Measurements from ENCODE around the gene TBC1D22A. TPM values are rescaled to one million over a fixed set of nuclear protein-coding genes. Genes with fewer than 3 reads are reported as not detected.

The TBC1D22A gene
- total RNA-seq, 1 experiment from 2014 or later: 27.6 TPM

GRCh38 chr22:46869831-46870441 lies 107.5 kb downstream of the TBC1D22A start:
- Mint-ChIP-seq H3K27ac (ENCODE audit: unreplicated experiment) (no peak overlapping the region), H3K4me3 (ENCODE audit: low read depth, unreplicated experiment) (no peak overlapping the region), H3K36me3 (ENCODE audit: insufficient read depth, unreplicated experiment) (peaks cover 3% of the 10 kb centered on the region), H3K9me3 (ENCODE audit: low read depth, unreplicated experiment) (peaks cover 3% of the 10 kb centered on the region), H3K27me3 (ENCODE audit: unreplicated experiment) (no peaks in the 10 kb centered on the region), H3K4me1 (ENCODE audit: low read depth, unreplicated experiment) (no peaks in the 10 kb centered on the region)
- intact Hi-C loops (cut with micrococcal nuclease; ENCODE audit: unreplicated experiment): no loop called here
- TF ChIP-seq, protein P1, sequence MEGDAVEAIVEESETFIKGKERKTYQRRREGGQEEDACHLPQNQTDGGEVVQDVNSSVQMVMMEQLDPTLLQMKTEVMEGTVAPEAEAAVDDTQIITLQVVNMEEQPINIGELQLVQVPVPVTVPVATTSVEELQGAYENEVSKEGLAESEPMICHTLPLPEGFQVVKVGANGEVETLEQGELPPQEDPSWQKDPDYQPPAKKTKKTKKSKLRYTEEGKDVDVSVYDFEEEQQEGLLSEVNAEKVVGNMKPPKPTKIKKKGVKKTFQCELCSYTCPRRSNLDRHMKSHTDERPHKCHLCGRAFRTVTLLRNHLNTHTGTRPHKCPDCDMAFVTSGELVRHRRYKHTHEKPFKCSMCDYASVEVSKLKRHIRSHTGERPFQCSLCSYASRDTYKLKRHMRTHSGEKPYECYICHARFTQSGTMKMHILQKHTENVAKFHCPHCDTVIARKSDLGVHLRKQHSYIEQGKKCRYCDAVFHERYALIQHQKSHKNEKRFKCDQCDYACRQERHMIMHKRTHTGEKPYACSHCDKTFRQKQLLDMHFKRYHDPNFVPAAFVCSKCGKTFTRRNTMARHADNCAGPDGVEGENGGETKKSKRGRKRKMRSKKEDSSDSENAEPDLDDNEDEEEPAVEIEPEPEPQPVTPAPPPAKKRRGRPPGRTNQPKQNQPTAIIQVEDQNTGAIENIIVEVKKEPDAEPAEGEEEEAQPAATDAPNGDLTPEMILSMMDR (IDR thresholded peaks at IDR 0.05; ENCODE audit: unreplicated experiment): no peak
- DNase-seq: no peak
- BruUV-seq (replicated peaks): no TSS peak
- CTCF ChIA-PET: no interaction called here

GRCh38 chr22:46871826-46872225 lies 109.4 kb downstream of the TBC1D22A start:
- intact Hi-C loops (cut with micrococcal nuclease; ENCODE audit: unreplicated experiment): no loop called here

GRCh38 chr22:46875089-46875488 lies 112.6 kb downstream of the TBC1D22A start:
- DNase-seq: no peak
- Mint-ChIP-seq H3K9me3 (ENCODE audit: low read depth, unreplicated experiment) (peaks cover 3% of the 10 kb centered on the region), H3K27ac (ENCODE audit: unreplicated experiment) (no peak overlapping the region), H3K27me3 (ENCODE audit: unreplicated experiment) (no peaks in the 10 kb centered on the region), H3K36me3 (ENCODE audit: insufficient read depth, unreplicated experiment) (no peaks in the 10 kb centered on the region), H3K4me1 (ENCODE audit: low read depth, unreplicated experiment) (no peaks in the 10 kb centered on the region), H3K4me3 (ENCODE audit: low read depth, unreplicated experiment) (no peak overlapping the region)
- intact Hi-C loops (cut with micrococcal nuclease; ENCODE audit: unreplicated experiment): no loop called here
- CTCF ChIA-PET: no interaction called here
- TF ChIP-seq, protein P1 (IDR thresholded peaks at IDR 0.05; ENCODE audit: unreplicated experiment): no peak
- no TSS peak for BruUV-seq (replicated peaks)

More at GRCh38 chr22:46871826-46872225, 109.4 kb downstream of the TBC1D22A start:
- Mint-ChIP-seq H3K27me3 (ENCODE audit: unreplicated experiment) (no peaks in the 10 kb centered on the region), H3K4me1 (ENCODE audit: low read depth, unreplicated experiment) (no peaks in the 10 kb centered on the region), H3K9me3 (ENCODE audit: low read depth, unreplicated experiment) (peaks cover 3% of the 10 kb centered on the region), H3K4me3 (ENCODE audit: low read depth, unreplicated experiment) (no peak overlapping the region), H3K27ac (ENCODE audit: unreplicated experiment) (no peak overlapping the region), H3K36me3 (ENCODE audit: insufficient read depth, unreplicated experiment) (peaks cover 3% of the 10 kb centered on the region)
- TF ChIP-seq, protein P1 (IDR thresholded peaks at IDR 0.05; ENCODE audit: unreplicated experiment): no peak
- CTCF ChIA-PET: no interaction called here
- BruUV-seq (replicated peaks): no TSS peak
- DNase-seq: no peak

DNA sequence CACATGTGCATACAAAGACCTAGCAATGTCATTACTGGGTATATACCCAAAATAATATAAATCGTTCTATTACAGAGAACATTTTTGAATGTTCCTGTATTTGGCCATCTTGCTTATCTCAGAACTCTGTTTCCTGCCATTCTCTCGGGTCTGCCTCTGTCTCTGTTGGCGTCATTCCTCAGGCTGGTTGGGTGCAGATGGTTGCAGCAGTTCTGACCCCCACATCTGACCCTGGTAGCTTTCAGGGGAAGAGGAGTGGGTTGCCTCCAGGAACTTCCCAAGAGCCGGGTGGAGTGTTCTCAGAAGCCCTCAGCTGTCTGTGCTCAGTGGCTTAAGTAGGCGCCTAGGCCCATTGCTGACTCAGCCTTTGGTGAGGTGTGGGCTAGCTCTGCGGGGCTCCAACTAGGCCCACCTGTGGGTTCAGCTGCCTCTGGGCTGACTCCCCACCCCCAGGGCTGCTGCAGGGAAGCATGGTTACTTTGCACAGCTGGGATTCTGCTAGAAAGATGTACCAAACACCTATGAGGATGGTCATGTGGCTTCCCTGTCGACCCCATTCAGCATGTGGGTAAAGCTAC lies 114.0 kb downstream of the TBC1D22A start:
- BruUV-seq (replicated peaks): no TSS peak
- Mint-ChIP-seq H3K4me3 (ENCODE audit: low read depth, unreplicated experiment) (no peak overlapping the region), H3K27me3 (ENCODE audit: unreplicated experiment) (no peaks in the 10 kb centered on the region), H3K9me3 (ENCODE audit: low read depth, unreplicated experiment) (no peaks in the 10 kb centered on the region), H3K4me1 (ENCODE audit: low read depth, unreplicated experiment) (no peaks in the 10 kb centered on the region), H3K27ac (ENCODE audit: unreplicated experiment) (no peak overlapping the region), H3K36me3 (ENCODE audit: insufficient read depth, unreplicated experiment) (no peaks in the 10 kb centered on the region)
- CTCF ChIA-PET: no interaction called here
- DNase-seq: no peak
- TF ChIP-seq, protein P1 (IDR thresholded peaks at IDR 0.05; ENCODE audit: unreplicated experiment): no peak
- intact Hi-C loops (cut with micrococcal nuclease; ENCODE audit: unreplicated experiment): no loop called here
